ENCODE measurements around the gene PPP1R3F.
"Not testable (repeated sequence)": the region's sequence is repeated elsewhere in the genome, so short reads cannot be mapped to it uniquely, and the experiment has no call there.

Gene PPP1R3F

DNA sequence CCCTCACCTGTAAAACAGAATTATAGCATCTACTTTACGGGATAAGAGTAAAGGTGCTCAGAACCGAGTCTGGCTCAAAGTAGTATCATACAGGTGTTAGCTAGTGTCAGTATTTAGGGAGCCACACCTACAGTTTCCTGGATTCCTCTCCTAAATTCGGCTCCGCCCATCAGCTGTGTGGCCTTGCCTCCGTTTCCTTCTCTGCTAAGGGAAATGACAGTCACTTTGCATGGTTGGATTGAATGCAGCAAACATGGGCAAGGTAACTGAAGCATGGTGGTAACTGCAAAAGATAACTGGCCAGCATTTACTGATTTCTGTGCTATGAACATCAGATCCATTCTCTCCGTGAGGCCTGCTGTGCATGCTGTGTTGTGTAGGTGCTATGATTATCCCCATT is 2.8 kb downstream of the PPP1R3F start:
- no peak for TF ChIP-seq ZNF274 (IDR thresholded peaks at IDR 0.05; ENCODE audit: low read depth, low read length)
- no peak overlapping the region for H3K4me3 ChIP-seq (ENCODE audit: low read length)

- no peak for TF ChIP-seq ZNF274 (IDR thresholded peaks at IDR 0.05; ENCODE audit: low read depth, low read length)
- H3K4me3 ChIP-seq (ENCODE audit: low read length), result no peak overlapping the region
Observed at GRCh38 chrX:49273181-49273727, 3.7 kb downstream of the PPP1R3F start.

DNA sequence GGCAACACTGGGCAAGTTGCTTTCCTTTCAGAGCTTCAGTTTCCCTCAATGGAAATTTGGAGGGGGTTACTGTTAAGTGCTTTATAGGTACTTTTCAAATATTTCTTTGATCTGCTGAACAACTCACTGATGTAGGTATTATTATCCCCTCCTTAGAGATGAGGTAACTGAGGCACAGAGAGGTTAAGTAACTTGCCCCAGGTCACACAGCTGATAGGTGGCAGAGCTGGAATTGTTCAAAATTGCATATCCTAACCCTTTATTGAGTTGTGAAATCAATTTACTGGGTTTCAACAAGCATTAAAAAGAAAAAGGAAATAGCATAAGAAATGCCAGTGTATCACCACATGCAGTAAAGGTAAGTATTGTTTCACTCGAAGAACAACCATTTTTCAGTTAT is 6.6 kb downstream of the PPP1R3F start:
- no peak overlapping the region for H3K4me3 ChIP-seq (ENCODE audit: low read length)
- no peak for TF ChIP-seq ZNF274 (IDR thresholded peaks at IDR 0.05; ENCODE audit: low read depth, low read length)

- no peak for TF ChIP-seq ZNF274 (IDR thresholded peaks at IDR 0.05; ENCODE audit: low read depth, low read length)
- H3K4me3 ChIP-seq (ENCODE audit: low read length), result no peak overlapping the region
Observed at GRCh38 chrX:49276671-49277534, 7.3 kb downstream of the PPP1R3F start.

DNA sequence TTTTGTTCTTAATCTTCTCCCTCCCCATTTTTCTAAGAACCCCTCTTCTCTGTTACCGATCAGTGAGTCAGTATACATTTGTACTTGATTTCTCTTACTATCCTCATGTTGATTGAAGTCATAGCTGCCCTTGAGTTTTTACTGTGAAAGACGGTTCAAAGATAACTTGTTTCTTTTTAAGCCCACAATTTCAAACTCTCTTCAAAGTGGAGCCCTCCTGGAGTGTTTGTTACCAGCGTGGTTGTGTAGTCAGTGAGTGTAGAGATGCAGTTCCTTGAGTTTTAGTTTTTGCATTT is 7.9 kb downstream of the PPP1R3F start:
- TF ChIP-seq ZNF274 (IDR thresholded peaks at IDR 0.05; ENCODE audit: low read depth, low read length), result no peak
- H3K4me3 ChIP-seq (ENCODE audit: low read length), result no peak overlapping the region

DNA sequence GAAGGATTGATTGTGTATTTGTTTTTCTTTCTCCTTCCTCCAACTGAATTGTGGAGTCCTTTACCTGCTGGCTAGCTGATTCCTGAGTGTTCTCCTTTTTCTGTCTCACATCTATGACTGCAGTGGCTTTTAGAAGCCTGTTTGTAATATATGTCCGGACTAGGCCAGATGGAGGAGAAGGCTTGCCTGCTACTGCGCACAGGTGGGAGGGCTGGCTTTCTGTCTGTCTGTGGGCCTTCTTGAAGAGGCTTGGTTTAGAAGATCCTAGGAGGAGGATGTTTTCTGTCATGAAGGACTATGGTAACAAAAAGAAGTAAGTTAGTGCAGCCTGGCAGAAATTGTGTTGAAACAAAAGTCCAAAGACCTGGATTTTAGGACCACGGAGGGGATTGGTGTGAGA is 8.5 kb downstream of the PPP1R3F start:
- TF ChIP-seq ZNF274 (IDR thresholded peaks at IDR 0.05; ENCODE audit: low read depth, low read length), result no peak
- H3K4me3 ChIP-seq (ENCODE audit: low read length), result no peak overlapping the region

GRCh38 chrX:49282647-49283011 is 13.0 kb downstream of the PPP1R3F start:
- TF ChIP-seq ZNF274 (IDR thresholded peaks at IDR 0.05; ENCODE audit: low read depth, low read length), result no peak
- no peak overlapping the region for H3K4me3 ChIP-seq (ENCODE audit: low read length)

- no peak overlapping the region for H3K4me3 ChIP-seq (ENCODE audit: low read length)
- TF ChIP-seq ZNF274 (IDR thresholded peaks at IDR 0.05; ENCODE audit: low read depth, low read length), result no peak
Observed at GRCh38 chrX:49284212-49284611, 14.6 kb downstream of the PPP1R3F start.

GRCh38 chrX:49286136-49286535 is 16.5 kb downstream of the PPP1R3F start:
- no peak for TF ChIP-seq ZNF274 (IDR thresholded peaks at IDR 0.05; ENCODE audit: low read depth, low read length)
- H3K4me3 ChIP-seq (ENCODE audit: low read length), result no peak overlapping the region

GRCh38 chrX:49286581-49286980 is 17.0 kb downstream of the PPP1R3F start:
- no peak overlapping the region for H3K4me3 ChIP-seq (ENCODE audit: low read length)
- TF ChIP-seq ZNF274 (IDR thresholded peaks at IDR 0.05; ENCODE audit: low read depth, low read length), result no peak

GRCh38 chrX:49287665-49288064 is 18.1 kb downstream of the PPP1R3F start:
- no peak overlapping the region for H3K4me3 ChIP-seq (ENCODE audit: low read length)
- no peak for TF ChIP-seq ZNF274 (IDR thresholded peaks at IDR 0.05; ENCODE audit: low read depth, low read length)

- TF ChIP-seq ZNF274 (IDR thresholded peaks at IDR 0.05; ENCODE audit: low read depth, low read length), result no peak
- no peak overlapping the region for H3K4me3 ChIP-seq (ENCODE audit: low read length)
Observed at GRCh38 chrX:49290215-49290614, 20.6 kb downstream of the PPP1R3F start.

DNA sequence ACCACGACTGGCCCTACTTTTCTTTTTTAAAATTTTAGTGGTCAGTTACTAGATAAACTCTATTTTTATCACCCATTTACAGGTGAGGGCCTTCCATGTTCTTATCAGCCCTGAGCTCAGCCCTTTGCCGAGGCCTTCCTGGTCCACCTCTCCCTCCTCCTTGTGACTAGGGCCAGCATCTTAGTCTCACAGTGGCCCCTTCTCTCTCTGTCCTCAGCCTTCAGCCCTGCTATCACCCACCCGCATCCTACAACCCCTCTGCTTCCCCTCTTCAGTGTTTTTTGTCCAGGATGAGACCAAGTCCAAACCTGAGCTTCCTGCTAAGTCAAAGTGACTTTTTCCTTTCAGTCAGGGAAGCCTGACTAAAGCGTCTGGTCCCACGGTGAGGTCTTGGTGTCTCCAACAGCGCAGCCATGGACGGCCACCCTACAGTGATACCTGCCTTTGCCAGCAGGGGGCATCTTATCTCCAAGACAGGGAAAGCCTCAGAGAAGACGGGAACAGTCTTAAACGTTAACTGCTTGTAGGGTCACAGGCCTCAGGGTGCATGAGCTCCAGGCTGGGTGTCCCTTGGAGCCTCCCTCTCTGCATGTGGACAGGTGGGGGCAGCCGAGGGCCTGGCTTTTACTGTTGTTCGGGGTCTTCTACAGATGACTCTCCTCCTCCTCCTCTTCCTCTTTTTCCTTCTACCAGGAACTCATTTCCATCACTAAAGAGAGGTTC is 22.2 kb downstream of the PPP1R3F start:
- H3K4me3 ChIP-seq (ENCODE audit: low read length), result no peak overlapping the region

DNA sequence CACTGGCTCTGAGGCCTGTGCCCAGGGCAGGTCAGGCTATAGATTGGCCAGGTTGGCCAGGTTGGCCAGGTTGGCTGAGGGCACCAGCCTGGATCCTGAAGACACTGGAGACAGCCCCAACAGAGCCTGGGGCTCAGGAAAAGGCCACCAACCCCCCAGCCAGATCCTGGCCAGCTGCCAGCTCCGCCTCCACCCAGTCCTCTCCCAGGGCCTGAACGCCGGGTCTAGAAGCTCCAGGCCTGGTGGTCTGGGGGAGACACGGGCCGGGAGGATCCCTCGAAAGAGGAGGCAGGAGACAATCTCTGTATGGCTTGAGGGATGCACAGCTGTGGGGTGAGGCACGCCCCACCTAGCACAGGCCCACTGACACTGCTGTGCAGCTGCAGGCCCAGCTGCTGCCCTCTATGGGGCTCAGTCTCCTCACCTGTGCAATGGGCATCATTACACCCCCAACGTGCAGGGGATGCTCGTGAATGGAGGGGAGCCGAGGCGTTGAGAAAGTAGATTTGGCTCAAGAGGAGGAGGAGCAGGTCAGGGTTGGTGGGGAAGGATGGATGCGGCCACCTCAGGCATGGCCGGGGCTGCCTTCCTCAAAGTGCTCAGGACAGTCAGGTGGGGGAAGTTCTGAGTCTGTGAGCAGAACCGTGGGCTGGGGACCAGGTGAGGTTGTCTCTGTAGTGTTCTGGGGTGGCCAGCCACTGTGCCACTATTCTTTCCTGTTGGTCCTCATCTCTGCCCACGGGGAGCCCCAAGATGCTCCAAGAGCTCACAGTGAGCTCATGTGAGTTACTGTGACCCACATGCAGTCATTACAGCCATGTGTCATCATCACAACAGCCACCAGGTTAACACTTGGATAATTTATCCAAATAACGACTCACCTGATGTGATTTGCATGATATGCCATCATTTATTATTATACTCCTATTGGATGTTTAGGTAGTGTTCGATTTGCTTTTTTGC is 23.1 kb downstream of the PPP1R3F start:
- TF ChIP-seq ZNF274 (IDR thresholded peaks at IDR 0.05; ENCODE audit: low read depth, low read length), result no peak
- H3K4me3 ChIP-seq (ENCODE audit: low read length), result no peak overlapping the region

More for the DNA sequence above, 22.2 kb downstream of the PPP1R3F start:
- TF ChIP-seq ZNF274 (IDR thresholded peaks at IDR 0.05; ENCODE audit: low read depth, low read length), result no peak

- not testable (repeated sequence) for H3K4me3 ChIP-seq (ENCODE audit: low read length)
Observed at GRCh38 chrX:49299293-49299692, 29.7 kb downstream of the PPP1R3F start.
